WTC11 (cell line): Measurements from ENCODE around the gene C4orf50.

Source experiments
- ELF4 ChIP-seq: sonication (generic); formaldehyde crosslinking; IDR thresholded peaks from 2 replicates; pipeline ENCODE4 v1.8.1; 2022; ENCODE audit warnings: low read depth, mild to moderate bottlenecking, moderate library complexity, missing genetic modification reagents
- KAT7 ChIP-seq: sonication (generic); formaldehyde crosslinking; IDR thresholded peaks from 2 replicates; pipeline ENCODE4 v1.8.1; 2023; ENCODE audit warnings: missing genetic modification reagents, mild to moderate bottlenecking, borderline replicate concordance
- NFE2L1 ChIP-seq: sonication (generic); formaldehyde crosslinking; IDR thresholded peaks from 2 replicates; pipeline ENCODE4 v1.8.1; 2023; ENCODE audit warnings: missing genetic modification reagents
- TF ChIP-seq, protein P1 (sequence below): fragments of 200-600 bp; IDR thresholded peaks from 2 replicates; pipeline ENCODE4 v1.8.0; 2022; ENCODE audit warnings: antibody characterized with exemption
- TF ChIP-seq, protein P2 (sequence below): sonication (generic); formaldehyde crosslinking; IDR thresholded peaks from 2 replicates; pipeline ENCODE4 v1.8.0; 2022; ENCODE audit warnings: mild to moderate bottlenecking, missing genetic modification reagents

- TF ChIP-seq, protein P1, sequence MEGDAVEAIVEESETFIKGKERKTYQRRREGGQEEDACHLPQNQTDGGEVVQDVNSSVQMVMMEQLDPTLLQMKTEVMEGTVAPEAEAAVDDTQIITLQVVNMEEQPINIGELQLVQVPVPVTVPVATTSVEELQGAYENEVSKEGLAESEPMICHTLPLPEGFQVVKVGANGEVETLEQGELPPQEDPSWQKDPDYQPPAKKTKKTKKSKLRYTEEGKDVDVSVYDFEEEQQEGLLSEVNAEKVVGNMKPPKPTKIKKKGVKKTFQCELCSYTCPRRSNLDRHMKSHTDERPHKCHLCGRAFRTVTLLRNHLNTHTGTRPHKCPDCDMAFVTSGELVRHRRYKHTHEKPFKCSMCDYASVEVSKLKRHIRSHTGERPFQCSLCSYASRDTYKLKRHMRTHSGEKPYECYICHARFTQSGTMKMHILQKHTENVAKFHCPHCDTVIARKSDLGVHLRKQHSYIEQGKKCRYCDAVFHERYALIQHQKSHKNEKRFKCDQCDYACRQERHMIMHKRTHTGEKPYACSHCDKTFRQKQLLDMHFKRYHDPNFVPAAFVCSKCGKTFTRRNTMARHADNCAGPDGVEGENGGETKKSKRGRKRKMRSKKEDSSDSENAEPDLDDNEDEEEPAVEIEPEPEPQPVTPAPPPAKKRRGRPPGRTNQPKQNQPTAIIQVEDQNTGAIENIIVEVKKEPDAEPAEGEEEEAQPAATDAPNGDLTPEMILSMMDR, result no peak
- TF ChIP-seq, protein P2, sequence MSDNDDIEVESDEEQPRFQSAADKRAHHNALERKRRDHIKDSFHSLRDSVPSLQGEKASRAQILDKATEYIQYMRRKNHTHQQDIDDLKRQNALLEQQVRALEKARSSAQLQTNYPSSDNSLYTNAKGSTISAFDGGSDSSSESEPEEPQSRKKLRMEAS (CRISPR knock-in tag), result no peak
- TF ChIP-seq KAT7 (CRISPR knock-in tag) (no peak), NFE2L1 (CRISPR knock-in tag) (no peak), ELF4 (CRISPR knock-in tag) (no peak)
Observed at GRCh38 chr4:6024313-6024960, 6.2 kb upstream of the C4orf50 start.
